H1 (cell line): ENCODE measurements around the gene RIMBP2. TPM values are rescaled to one million over a fixed set of nuclear protein-coding genes. Genes with fewer than 3 reads are reported as not detected.

Experiments
- CTCF ChIA-PET: fragments of 300-600 bp; sonication (Branson Sonifier 250); formaldehyde crosslinking; loops from one replicate; lab custom pipeline; 2021; ENCODE audit not compliant: partially characterized antibody; lab: Charles Lee
- POLR2A ChIA-PET: fragments of 300-600 bp; sonication (Branson Sonifier 250); formaldehyde crosslinking; loops from one replicate; lab custom pipeline; 2021; ENCODE audit warnings: inconsistent platforms; ENCODE audit not compliant: partially characterized antibody; lab: Charles Lee
- DNase-seq, 2 experiments: peaks; one replicate each; pipeline versions ENCODE4 v3.0.0 to v3.0.0-alpha.2; 2010 to 2022; ENCODE audit warnings: low spot score in 2 of 2, low read depth in 1 of 2, mixed read lengths in 1 of 2
- FAIRE-seq: peaks from 2 replicates; lab custom pipeline; 2011; peaks lifted over from hg19 to GRCh38; lab: Jason Lieb, UNC
- H2AFZ ChIP-seq: 2 replicates; pipeline ENCODE4 v1.8.1; 2012; ENCODE audit warnings: low read length, inconsistent platforms
- H2AK5ac ChIP-seq: 2 replicates; pipeline ENCODE4 v1.6.1; 2013; ENCODE audit warnings: low read depth, low read length
- H2BK120ac ChIP-seq: replicated peaks from 2 replicates; pipeline ENCODE3; 2013; ENCODE audit warnings: low read depth, low read length, inconsistent platforms
- H2BK12ac ChIP-seq: 2 replicates; pipeline ENCODE4 v1.6.1; 2013; ENCODE audit warnings: low read depth, low read length
- H2BK15ac ChIP-seq: 2 replicates; pipeline ENCODE4 v1.6.1; 2013; ENCODE audit warnings: low read length
- H2BK20ac ChIP-seq: 2 replicates; pipeline ENCODE4 v1.6.1; 2013; ENCODE audit warnings: low read length
- H2BK5ac ChIP-seq: 2 replicates; pipeline ENCODE4 v1.6.1; 2013; ENCODE audit warnings: low read depth, low read length
- H3K14ac ChIP-seq: 2 replicates; pipeline ENCODE4 v1.6.1; 2013; ENCODE audit warnings: inconsistent platforms; ENCODE audit not compliant: insufficient read length
- H3K18ac ChIP-seq: 2 replicates; pipeline ENCODE4 v1.6.1; 2013; ENCODE audit warnings: low read length; ENCODE audit errors: extremely low read depth
- H3K23ac ChIP-seq: 2 replicates; pipeline ENCODE4 v1.6.1; 2013; ENCODE audit warnings: inconsistent platforms; ENCODE audit not compliant: insufficient read length
- H3K23me2 ChIP-seq: 2 replicates; pipeline ENCODE4 v1.6.1; 2013; ENCODE audit warnings: low read depth, low read length
- H3K27ac ChIP-seq: 2 replicates; pipeline ENCODE4 v1.6.1; 2011; ENCODE audit warnings: low read depth, low read length, inconsistent platforms
- H3K27me3 ChIP-seq, 4 experiments: replicated peaks in 1 of 4; 1 replicate in 1 of 4; 2 replicates in 3 of 4; pipeline versions ENCODE4 v1.6.1 to v1.8.1; 2011 to 2013; ENCODE audit warnings: low read length in 3 of 4, mild to moderate bottlenecking in 3 of 4, inconsistent platforms in 2 of 4, mixed read lengths in 2 of 4, moderate library complexity in 1 of 4; ENCODE audit not compliant: control insufficient read depth in 3 of 4, insufficient read depth in 3 of 4; ENCODE audit errors: extremely low read depth in 1 of 4
- H3K36me3 ChIP-seq, 4 experiments: 2 replicates each; pipeline versions ENCODE4 v1.6.1 to v1.8.1; 2011 to 2013; ENCODE audit warnings: mild to moderate bottlenecking in 4 of 4, low read length in 3 of 4, moderate library complexity in 2 of 4, control low read depth in 1 of 4, inconsistent platforms in 1 of 4; ENCODE audit not compliant: insufficient read depth in 4 of 4, control insufficient read depth in 2 of 4
- H3K4ac ChIP-seq: replicated peaks from 2 replicates; pipeline ENCODE3; 2013; ENCODE audit warnings: low read length, low read depth, mixed read lengths, inconsistent platforms; ENCODE audit not compliant: insufficient read length
- H3K4me1 ChIP-seq, 4 experiments: replicated peaks in 1 of 4; 1 replicate in 1 of 4; 2 replicates in 3 of 4; pipeline versions ENCODE4 v1.6.1 to v1.8.1; 2011 to 2013; ENCODE audit warnings: low read length in 3 of 4, inconsistent platforms in 2 of 4, mixed read lengths in 1 of 4; ENCODE audit not compliant: insufficient read depth in 4 of 4, control insufficient read depth in 3 of 4
- H3K4me2 ChIP-seq, 2 experiments: 2 replicates each; pipeline versions ENCODE4 v1.6.1 to v1.8.1; 2011 to 2013; ENCODE audit warnings: low read depth in 2 of 2, low read length in 2 of 2, control low read depth in 1 of 2, inconsistent platforms in 1 of 2, mild to moderate bottlenecking in 1 of 2; ENCODE audit not compliant: insufficient read depth in 1 of 2
- H3K4me3 ChIP-seq, 4 experiments: fragments of 200-600, 300-600 bp in 1 of 4; sonication (generic), shearing (Covaris generic), sonication (Bioruptor Twin) in 1 of 4; 2 replicates each; pipeline versions ENCODE4 v1.5.1 to v1.8.1; 2011 to 2016; ENCODE audit warnings: low read length in 4 of 4, low read depth in 3 of 4, control low read depth in 2 of 4, inconsistent platforms in 2 of 4, mild to moderate bottlenecking in 2 of 4, mixed read lengths in 1 of 4, moderate library complexity in 1 of 4; ENCODE audit not compliant: insufficient read depth in 2 of 4; ENCODE audit errors: extremely low read depth in 1 of 4
- H3K56ac ChIP-seq: replicated peaks from 2 replicates; pipeline ENCODE3; 2013; ENCODE audit warnings: low read depth, mild to moderate bottlenecking, mixed read lengths, low read length, inconsistent platforms; ENCODE audit not compliant: insufficient read length
- H3K79me1 ChIP-seq: 2 replicates; pipeline ENCODE4 v1.6.1; 2013; ENCODE audit warnings: low read depth, low read length, control low read depth
- H3K79me2 ChIP-seq, 2 experiments: 2 replicates each; pipeline versions ENCODE4 v1.6.1 to v1.8.1; 2012 to 2013; ENCODE audit warnings: low read length in 2 of 2, mild to moderate bottlenecking in 2 of 2, inconsistent platforms in 1 of 2; ENCODE audit not compliant: insufficient read depth in 2 of 2, control insufficient read depth in 1 of 2
- H3K9ac ChIP-seq, 4 experiments: replicated peaks in 1 of 4; 1 replicate in 1 of 4; 2 replicates in 3 of 4; pipeline versions ENCODE4 v1.6.1 to v1.8.1; 2011 to 2013; ENCODE audit warnings: low read depth in 3 of 4, low read length in 3 of 4, control low read depth in 2 of 4, mild to moderate bottlenecking in 2 of 4, moderate library complexity in 2 of 4, inconsistent platforms in 1 of 4; ENCODE audit errors: extremely low read depth in 1 of 4
- H3K9me3 ChIP-seq, 2 experiments: 2 replicates each; pipeline versions ENCODE4 v1.6.1 to v1.8.1; 2012 to 2013; ENCODE audit warnings: mild to moderate bottlenecking in 2 of 2, moderate library complexity in 2 of 2, control low read depth in 1 of 2, inconsistent platforms in 1 of 2, low read depth in 1 of 2, low read length in 1 of 2, mixed read lengths in 1 of 2; ENCODE audit not compliant: insufficient read depth in 2 of 2
- H4K20me1 ChIP-seq, 2 experiments: replicated peaks in 1 of 2; 2 replicates each; pipeline versions ENCODE3 to v1.8.1; 2011 to 2013; ENCODE audit warnings: inconsistent platforms in 2 of 2, low read length in 2 of 2, mild to moderate bottlenecking in 1 of 2; ENCODE audit not compliant: insufficient read depth in 2 of 2, control insufficient read depth in 1 of 2
- H4K5ac ChIP-seq: 2 replicates; pipeline ENCODE4 v1.6.1; 2013; ENCODE audit warnings: low read length, low read depth, mixed read lengths, inconsistent platforms; ENCODE audit not compliant: insufficient read length
- H4K8ac ChIP-seq: 2 replicates; pipeline ENCODE4 v1.8.0; 2013; ENCODE audit warnings: mild to moderate bottlenecking, moderate library complexity, low read length, inconsistent platforms; ENCODE audit not compliant: insufficient read depth; ENCODE audit errors: extremely low read depth
- H4K91ac ChIP-seq: replicated peaks from 2 replicates; pipeline ENCODE3; 2013; ENCODE audit warnings: low read length, mixed read lengths, inconsistent platforms; ENCODE audit not compliant: insufficient read length
- BACH1 ChIP-seq: IDR thresholded peaks from 2 replicates; pipeline ENCODE4 v1.6.1; 2012; ENCODE audit warnings: low read length, improper control_type of control experiment
- BRCA1 ChIP-seq: IDR thresholded peaks from 2 replicates; pipeline ENCODE4 v1.6.1; 2012; ENCODE audit warnings: low read depth, low read length, improper control_type of control experiment
- CHD2 ChIP-seq: IDR thresholded peaks from 2 replicates; pipeline ENCODE4 v1.6.1; 2012; ENCODE audit warnings: low read length, improper control_type of control experiment
- SRF ChIP-seq: IDR thresholded peaks from 2 replicates; pipeline ENCODE4 v1.6.1; 2011; ENCODE audit warnings: mild to moderate bottlenecking, low read depth, low read length, moderate library complexity
- WGBS, 2 experiments: shearing (Covaris generic) in 1 of 2; methylation state at CpG; one replicate each; pipeline versions ENCODE4 v1.1.6 to v1.1.7; 2013 to 2015; ENCODE audit warnings: low lambda C conversion rate in 2 of 2, mixed read lengths in 2 of 2, inconsistent platforms in 1 of 2, low coverage in 1 of 2, missing lambda C conversion rate in 1 of 2; ENCODE audit not compliant: insufficient replicate concordance in 2 of 2, insufficient coverage in 1 of 2, insufficient read length in 1 of 2; ENCODE audit errors: extremely low coverage in 1 of 2, missing lambda C conversion rate in 1 of 2; 5-methylcytosine and 5-hydroxymethylcytosine counted together
- polyA plus RNA-seq, 7 experiments: library from polyadenylated mRNA; depleted of rRNA in 3 of 7; stranded (reverse) in 5 of 7; unstranded in 2 of 7; fragments of >200 nt in 5 of 7; fragments of 200-250 nt in 2 of 7; gene quantifications; 1 replicate in 5 of 7; 2 replicates in 1 of 7; 4 replicates in 1 of 7; pipeline versions ENCODE4 v1.2.1 to v1.2.3, GENCODE V29; 2011 to 2013; ENCODE audit warnings: missing spikeins in 2 of 7, mixed read lengths in 2 of 7
- total RNA-seq: library from RNA; stranded (reverse); fragmentation: NEBNext Ultra II Directional; extraction: Animal tissue kit (Norgen Biotek cat#: 25700); gene quantifications from 2 replicates; pipeline ENCODE4 v1.2.1, GENCODE V29; 2021
- TF ChIP-seq, protein P1 (sequence below), 3 experiments: IDR thresholded peaks; 1 replicate in 2 of 3; 2 replicates in 1 of 3; pipeline versions ENCODE4 v1.5.1 to v1.6.1; 2011; ENCODE audit warnings: low read length in 3 of 3, mild to moderate bottlenecking in 3 of 3, inconsistent platforms in 2 of 3, low read depth in 1 of 3, moderate library complexity in 1 of 3; ENCODE audit not compliant: insufficient read depth in 1 of 3; ENCODE audit errors: control extremely low read depth in 1 of 3

The RIMBP2 gene
- total and polyA plus RNA-seq, 2 of the 8 experiments (the other 6 are each of a cell fraction or from before 2014, with no cell fraction given): 0.18 to 0.65 TPM

DNA sequence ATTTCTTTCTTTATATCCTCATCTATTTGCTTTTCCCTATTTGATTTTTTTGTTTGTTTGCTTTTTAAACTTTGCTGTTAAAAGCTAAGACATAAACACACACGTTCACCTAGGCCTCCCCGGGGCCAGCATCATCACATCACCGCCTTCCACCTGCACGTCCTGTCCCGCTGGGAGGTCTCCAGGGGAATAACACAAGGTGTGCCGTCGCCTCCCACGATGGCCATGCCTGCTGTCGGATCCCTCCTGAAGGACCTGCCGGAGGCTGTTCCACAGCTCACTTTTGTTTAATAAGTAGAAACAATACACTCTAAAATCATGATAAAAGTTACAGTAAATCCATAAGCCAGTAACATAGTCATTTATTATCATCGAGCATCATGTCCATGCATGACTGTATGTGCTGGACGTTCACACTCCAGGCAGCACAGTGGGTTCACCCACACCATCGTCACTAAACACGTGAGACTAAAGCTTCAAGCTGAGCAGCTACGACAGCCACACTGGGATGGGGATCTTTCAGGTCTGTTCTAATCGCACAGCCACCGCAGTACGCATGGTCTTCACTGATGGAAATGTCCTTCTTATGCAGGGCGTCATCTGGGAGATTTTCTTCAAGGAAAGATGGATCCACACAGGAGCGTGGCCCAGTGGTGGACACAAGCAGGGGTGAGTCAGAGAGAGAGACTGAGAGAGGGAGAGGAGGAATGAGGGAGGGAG, 3.6 kb downstream of the RIMBP2 start:
- peak overlapping the region; percentile 53; the same call in 1 of the 2 replicates for H2AK5ac ChIP-seq
- H3K4ac ChIP-seq: no peak overlapping the region
- H4K8ac ChIP-seq: no peak overlapping the region
- no peak overlapping the region for H2AFZ ChIP-seq
- 78% methylated on average over 20 of the region's 20 CpGs; no CpG with 5 or more reads in 1 of the 2 experiments for WGBS, 2 experiments
- FAIRE-seq (no peak), DNase-seq (no peak)
- H3K14ac ChIP-seq: no peak overlapping the region
- ChIA-PET POLR2A (no interaction called here), CTCF (no interaction called here)
- H4K91ac ChIP-seq: no peak overlapping the region
- no peaks in the 10 kb centered on the region for H3K79me1 ChIP-seq
- H2BK20ac ChIP-seq: no peak overlapping the region
- no peak overlapping the region for H3K4me3 ChIP-seq
- H3K4me1 ChIP-seq: peaks cover 4 to 18% (median 11%) of the 10 kb centered on the region in 4 experiments
- no peak overlapping the region for H2BK120ac ChIP-seq
- peaks cover 21% of the 10 kb centered on the region for H3K23me2 ChIP-seq
- no peak overlapping the region for H4K5ac ChIP-seq
- no peaks in the 10 kb centered on the region for H3K79me2 ChIP-seq
- H3K4me2 ChIP-seq: no peak overlapping the region; a peak in 1 of 4 replicates
- no peak overlapping the region for H3K23ac ChIP-seq
- no peak overlapping the region for H2BK12ac ChIP-seq
- no peak overlapping the region for H3K18ac ChIP-seq
- H4K20me1 ChIP-seq: peaks cover 4% of the 10 kb centered on the region in 2 experiments
- no peak overlapping the region for H2BK5ac ChIP-seq
- H3K27ac ChIP-seq: no peak overlapping the region
- no peak overlapping the region for H3K56ac ChIP-seq
- peaks cover 31 to 53% (median 49%) of the 10 kb centered on the region in 4 experiments for H3K27me3 ChIP-seq
- no peak overlapping the region for H2BK15ac ChIP-seq
- peaks cover under 1 to 1% of the 10 kb centered on the region in 2 experiments; a peak in 1 of 4 replicates for H3K9me3 ChIP-seq
- no peak for TF ChIP-seq BRCA1
- TF ChIP-seq, protein P1, sequence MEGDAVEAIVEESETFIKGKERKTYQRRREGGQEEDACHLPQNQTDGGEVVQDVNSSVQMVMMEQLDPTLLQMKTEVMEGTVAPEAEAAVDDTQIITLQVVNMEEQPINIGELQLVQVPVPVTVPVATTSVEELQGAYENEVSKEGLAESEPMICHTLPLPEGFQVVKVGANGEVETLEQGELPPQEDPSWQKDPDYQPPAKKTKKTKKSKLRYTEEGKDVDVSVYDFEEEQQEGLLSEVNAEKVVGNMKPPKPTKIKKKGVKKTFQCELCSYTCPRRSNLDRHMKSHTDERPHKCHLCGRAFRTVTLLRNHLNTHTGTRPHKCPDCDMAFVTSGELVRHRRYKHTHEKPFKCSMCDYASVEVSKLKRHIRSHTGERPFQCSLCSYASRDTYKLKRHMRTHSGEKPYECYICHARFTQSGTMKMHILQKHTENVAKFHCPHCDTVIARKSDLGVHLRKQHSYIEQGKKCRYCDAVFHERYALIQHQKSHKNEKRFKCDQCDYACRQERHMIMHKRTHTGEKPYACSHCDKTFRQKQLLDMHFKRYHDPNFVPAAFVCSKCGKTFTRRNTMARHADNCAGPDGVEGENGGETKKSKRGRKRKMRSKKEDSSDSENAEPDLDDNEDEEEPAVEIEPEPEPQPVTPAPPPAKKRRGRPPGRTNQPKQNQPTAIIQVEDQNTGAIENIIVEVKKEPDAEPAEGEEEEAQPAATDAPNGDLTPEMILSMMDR (IDR thresholded peaks at IDR 0.05; ENCODE audit: control extremely low read depth in 1 of 3, insufficient read depth in 1 of 3, low read depth in 1 of 3, low read length in 3 of 3): no peak
- TF ChIP-seq BACH1: no peak
- TF ChIP-seq CHD2: no peak
- TF ChIP-seq SRF: no peak
- H3K36me3 ChIP-seq: no peaks in the 10 kb centered on the region
- no peak overlapping the region for H3K9ac ChIP-seq
